RWPE2 (cell line): ENCODE results near the gene PROK2.

Experiments
- ATAC-seq: fragments of 200-7000 bp; cut with Tn5 transposase; 3 replicates; pipeline ENCODE4 v1.9.1; 2021; ENCODE audit warnings: low read depth
- DNase-seq: peaks from one replicate; pipeline ENCODE4 v3.0.0-alpha.2; 2020; ENCODE audit warnings: low spot score
- H3K27ac ChIP-seq: fragments of 450-650 bp; 2 replicates; pipeline ENCODE4 v1.5.1; 2017; ENCODE audit warnings: mild to moderate bottlenecking; ENCODE audit not compliant: poor library complexity, severe bottlenecking
- H3K27me3 ChIP-seq: fragments of 250-450 bp; sonication (Bioruptor Pico); 2 replicates; pipeline ENCODE4 v1.5.1; 2021; ENCODE audit warnings: mild to moderate bottlenecking, moderate library complexity; ENCODE audit not compliant: insufficient read depth, poor library complexity, severe bottlenecking
- H3K36me3 ChIP-seq: fragments of 250-450 bp; sonication (Bioruptor Pico); 2 replicates; pipeline ENCODE4 v1.5.1; 2020; ENCODE audit warnings: low read depth, mild to moderate bottlenecking, moderate library complexity
- H3K4me1 ChIP-seq: fragments of 250-450 bp; sonication (Bioruptor Pico); 2 replicates; pipeline ENCODE4 v1.5.1; 2021; ENCODE audit warnings: mild to moderate bottlenecking, moderate library complexity; ENCODE audit not compliant: insufficient read depth, poor library complexity, severe bottlenecking
- H3K4me3 ChIP-seq: fragments of 250-450 bp; sonication (Bioruptor Pico); 2 replicates; pipeline ENCODE4 v1.5.1; 2021; ENCODE audit warnings: mild to moderate bottlenecking, moderate library complexity; ENCODE audit not compliant: severe bottlenecking
- H3K9me3 ChIP-seq: fragments of 250-450 bp; sonication (Bioruptor Pico); 2 replicates; pipeline ENCODE4 v1.5.1; 2021; ENCODE audit warnings: mild to moderate bottlenecking, moderate library complexity; ENCODE audit not compliant: severe bottlenecking
- CTCF ChIP-seq: fragments of 450-650 bp; IDR thresholded peaks from one replicate; pipeline ENCODE4 v1.5.1; 2017; ENCODE audit warnings: mild to moderate bottlenecking, moderate library complexity; ENCODE audit not compliant: poor library complexity, severe bottlenecking

Gene PROK2

GRCh38 chr3:71816767-71817156, 31.8 kb upstream of the PROK2 start:
- no peaks in the 10 kb centered on the region for H3K4me1 ChIP-seq
- no peak overlapping the region for H3K4me3 ChIP-seq
- DNase-seq = no peak
- no peaks in the 10 kb centered on the region for H3K36me3 ChIP-seq
- H3K9me3 ChIP-seq = no peaks in the 10 kb centered on the region
- TF ChIP-seq CTCF = no peak
- ATAC-seq = no peak
- no peak overlapping the region for H3K27ac ChIP-seq
- no peaks in the 10 kb centered on the region for H3K27me3 ChIP-seq

GRCh38 chr3:71815340-71816067, 30.6 kb upstream of the PROK2 start:
- Histone ChIP-seq H3K36me3 (no peaks in the 10 kb centered on the region), H3K4me3 (no peak overlapping the region), H3K27me3 (no peaks in the 10 kb centered on the region), H3K27ac (no peak overlapping the region), H3K4me1 (no peaks in the 10 kb centered on the region), H3K9me3 (no peaks in the 10 kb centered on the region)
- no peak for TF ChIP-seq CTCF
- DNase-seq (no peak), ATAC-seq (no peak)

- Histone ChIP-seq H3K4me3 (no peak overlapping the region), H3K9me3 (no peaks in the 10 kb centered on the region), H3K27ac (no peak overlapping the region), H3K36me3 (no peaks in the 10 kb centered on the region), H3K27me3 (no peaks in the 10 kb centered on the region), H3K4me1 (no peaks in the 10 kb centered on the region)
- DNase-seq (no peak), ATAC-seq (no peak)
- no peak for TF ChIP-seq CTCF
These were observed 28.8 kb upstream of the PROK2 start for GRCh38 chr3:71813704-71814103.

- no peak for DNase-seq
- no peaks in the 10 kb centered on the region for H3K9me3 ChIP-seq
- no peak overlapping the region for H3K27ac ChIP-seq
- ATAC-seq = no peak
- TF ChIP-seq CTCF = no peak
- no peaks in the 10 kb centered on the region for H3K4me1 ChIP-seq
- H3K4me3 ChIP-seq = no peak overlapping the region
- no peaks in the 10 kb centered on the region for H3K27me3 ChIP-seq
- H3K36me3 ChIP-seq = no peaks in the 10 kb centered on the region
These were observed 28.1 kb upstream of the PROK2 start for GRCh38 chr3:71813073-71813472.

- Histone ChIP-seq H3K9me3 (no peaks in the 10 kb centered on the region), H3K4me3 (no peak overlapping the region), H3K27me3 (no peaks in the 10 kb centered on the region), H3K4me1 (no peaks in the 10 kb centered on the region), H3K36me3 (no peaks in the 10 kb centered on the region), H3K27ac (no peak overlapping the region)
- DNase-seq (no peak), ATAC-seq (no peak)
- TF ChIP-seq CTCF = no peak
These were observed 25.1 kb upstream of the PROK2 start for GRCh38 chr3:71810056-71810455.
